SIG-M5 (cell line): Measurements from ENCODE around the gene MRFAP1.

ENCODE experiments used
- DNase-seq: peaks from one replicate; lab custom pipeline; 2025; lab: John Stamatoyannopoulos, UW

MRFAP1 gene

GRCh38 chr4:6640292-6641163 is at the start of gene MRFAP1:
Gene MRFAP1, plus strand, starts transcription at chr4:6640685. Its CDS starts 178 bp downstream, at chr4:6640863.
- DNase-seq = peak; percentile 45

GRCh38 chr4:6591313-6591712 is 49.2 kb upstream of the MRFAP1 start:
- DNase-seq = no peak

GRCh38 chr4:6591781-6592180 is 48.7 kb upstream of the MRFAP1 start:
- DNase-seq = no peak

GRCh38 chr4:6592804-6593563 is 47.5 kb upstream of the MRFAP1 start:
- no peak for DNase-seq

GRCh38 chr4:6594341-6594740 is 46.1 kb upstream of the MRFAP1 start:
- no peak for DNase-seq

- no peak for DNase-seq
Observed at GRCh38 chr4:6594826-6595355, 45.6 kb upstream of the MRFAP1 start.

GRCh38 chr4:6595897-6596537 is 44.5 kb upstream of the MRFAP1 start:
- DNase-seq = no peak

GRCh38 chr4:6596948-6597347 is 43.5 kb upstream of the MRFAP1 start:
- DNase-seq = no peak

- DNase-seq = no peak
Observed at GRCh38 chr4:6598127-6598526, 42.4 kb upstream of the MRFAP1 start.

- DNase-seq = no peak
Observed at GRCh38 chr4:6598641-6599040, 41.8 kb upstream of the MRFAP1 start.

- no peak for DNase-seq
Observed at GRCh38 chr4:6601661-6602250, 38.7 kb upstream of the MRFAP1 start.

GRCh38 chr4:6602289-6602688 is 38.2 kb upstream of the MRFAP1 start:
- no peak for DNase-seq

- no peak for DNase-seq
Observed at GRCh38 chr4:6603128-6603527, 37.4 kb upstream of the MRFAP1 start.

- no peak for DNase-seq
Observed at GRCh38 chr4:6605114-6605513, 35.4 kb upstream of the MRFAP1 start.

- no peak for DNase-seq
Observed at GRCh38 chr4:6605605-6606004, 34.9 kb upstream of the MRFAP1 start.

- no peak for DNase-seq
Observed at GRCh38 chr4:6606465-6607235, 33.8 kb upstream of the MRFAP1 start.

- no peak for DNase-seq
Observed at GRCh38 chr4:6607368-6608055, 33.0 kb upstream of the MRFAP1 start.

GRCh38 chr4:6608758-6609414 is 31.6 kb upstream of the MRFAP1 start:
- no peak for DNase-seq

GRCh38 chr4:6609415-6610079 is 30.9 kb upstream of the MRFAP1 start:
- no peak for DNase-seq
